GM18873 (cell line): ENCODE data around the gene GTF2B.
"Not testable (repeated sequence)": the region's sequence is repeated elsewhere in the genome, so short reads cannot be mapped to it uniquely, and the experiment has no call there.

Experiments used
- ATAC-seq: cut with Tn5 transposase; IDR thresholded peaks from one replicate; pipeline ENCODE4 v1.9.1; 2021; ENCODE audit warnings: mild to moderate bottlenecking, moderate library complexity, moderate number of reproducible peaks; ENCODE audit not compliant: unreplicated experiment, low FRiP score

Gene GTF2B

GRCh38 chr1:88888750-88889149 lies 2.6 kb downstream of the GTF2B start:
- no peak for ATAC-seq

GRCh38 chr1:88885933-88886332 lies 5.4 kb downstream of the GTF2B start:
- ATAC-seq: no peak

GRCh38 chr1:88883156-88883555 lies 8.2 kb downstream of the GTF2B start:
- no peak for ATAC-seq

GRCh38 chr1:88880717-88881116 lies 10.7 kb downstream of the GTF2B start:
- not testable (repeated sequence) for ATAC-seq

- ATAC-seq: no peak
These were observed 12.6 kb downstream of the GTF2B start for GRCh38 chr1:88878731-88879130.

- ATAC-seq: no peak
These were observed 13.5 kb downstream of the GTF2B start for GRCh38 chr1:88877911-88878310.

- no peak for ATAC-seq
These were observed 14.0 kb downstream of the GTF2B start for GRCh38 chr1:88877382-88877825.

GRCh38 chr1:88876573-88877365 lies 14.6 kb downstream of the GTF2B start:
- no peak for ATAC-seq

GRCh38 chr1:88875595-88875994 lies 15.8 kb downstream of the GTF2B start:
- no peak for ATAC-seq

- no peak for ATAC-seq
These were observed 17.5 kb downstream of the GTF2B start for GRCh38 chr1:88873737-88874349.

GRCh38 chr1:88869644-88870043 lies 21.7 kb downstream of the GTF2B start:
- ATAC-seq: not testable (repeated sequence)

GRCh38 chr1:88867743-88868521 lies 23.4 kb downstream of the GTF2B start:
- no peak for ATAC-seq

GRCh38 chr1:88851303-88852063 lies 39.9 kb downstream of the GTF2B start:
- no peak for ATAC-seq

- no peak for ATAC-seq
These were observed 43.7 kb downstream of the GTF2B start for GRCh38 chr1:88847643-88848042.

- ATAC-seq: no peak
These were observed 65.6 kb downstream of the GTF2B start for GRCh38 chr1:88825721-88826120.

- ATAC-seq: not testable (repeated sequence)
These were observed 71.7 kb downstream of the GTF2B start for GRCh38 chr1:88819642-88820041.

GRCh38 chr1:88813471-88813870 lies 77.9 kb downstream of the GTF2B start:
- ATAC-seq: no peak

- no peak for ATAC-seq
These were observed 79.0 kb downstream of the GTF2B start for GRCh38 chr1:88812366-88812765.

- no peak for ATAC-seq
These were observed 87.9 kb downstream of the GTF2B start for GRCh38 chr1:88803444-88803843.

GRCh38 chr1:88802950-88803349 lies 88.4 kb downstream of the GTF2B start:
- ATAC-seq: no peak
